Stimulated activated CD4-positive, alpha-beta T cell treated with anti-CD3 and anti-CD28 coated beads, TNF-alpha, amount 100 ng/mL, for 48 hours (primary cell): ENCODE data around the gene EXOC1.

ENCODE experiments used
- DNase-seq, 3 donors: peaks; one replicate each; pipeline ENCODE4 v3.0.0-alpha.2; 2020; ENCODE audit warnings: low read depth in 3 of 3

EXOC1 gene

GRCh38 chr4:55857586-55857985 lies 4.1 kb downstream of the EXOC1 start:
- DNase-seq: no peak

GRCh38 chr4:55859711-55860110 lies 6.3 kb downstream of the EXOC1 start:
- no peak for DNase-seq

- no peak for DNase-seq
Measured at GRCh38 chr4:55864577-55865223, 11.3 kb downstream of the EXOC1 start.

- DNase-seq: no peak
Measured at GRCh38 chr4:55865228-55865806, 11.9 kb downstream of the EXOC1 start.

GRCh38 chr4:55866290-55866907 lies 13.0 kb downstream of the EXOC1 start:
- DNase-seq: no peak

- DNase-seq: no peak
Measured at GRCh38 chr4:55866973-55867574, 13.6 kb downstream of the EXOC1 start.

GRCh38 chr4:55868581-55869090 lies 15.2 kb downstream of the EXOC1 start:
- DNase-seq: no peak

- no peak for DNase-seq
Measured at GRCh38 chr4:55871299-55871800, 17.9 kb downstream of the EXOC1 start.

- DNase-seq: no peak
Measured at GRCh38 chr4:55874831-55875230, 21.4 kb downstream of the EXOC1 start.

GRCh38 chr4:55876387-55876786 lies 22.9 kb downstream of the EXOC1 start:
- no peak for DNase-seq

- DNase-seq: no peak
Measured at GRCh38 chr4:55879224-55879623, 25.8 kb downstream of the EXOC1 start.

GRCh38 chr4:55880652-55881280 lies 27.3 kb downstream of the EXOC1 start:
- DNase-seq: no peak

GRCh38 chr4:55884093-55884850 lies 30.8 kb downstream of the EXOC1 start:
- DNase-seq: no peak

GRCh38 chr4:55884851-55885219 lies 31.4 kb downstream of the EXOC1 start:
- no peak for DNase-seq

- no peak for DNase-seq
Measured at GRCh38 chr4:55887594-55887993, 34.1 kb downstream of the EXOC1 start.

- no peak for DNase-seq
Measured at GRCh38 chr4:55892156-55892555, 38.7 kb downstream of the EXOC1 start.

- DNase-seq: no peak
Measured at GRCh38 chr4:55896622-55897021, 43.2 kb downstream of the EXOC1 start.

GRCh38 chr4:55902677-55903076 lies 49.2 kb downstream of the EXOC1 start:
- DNase-seq: no peak

GRCh38 chr4:55903577-55903976 lies 50.1 kb downstream of the EXOC1 start:
- no peak for DNase-seq

- no peak for DNase-seq
Measured at GRCh38 chr4:55904576-55904975, 51.1 kb downstream of the EXOC1 start.

- no peak for DNase-seq
Measured at GRCh38 chr4:55906323-55906722, 52.9 kb downstream of the EXOC1 start.
